Measurements from ENCODE around the gene CAPN5.

DNA sequence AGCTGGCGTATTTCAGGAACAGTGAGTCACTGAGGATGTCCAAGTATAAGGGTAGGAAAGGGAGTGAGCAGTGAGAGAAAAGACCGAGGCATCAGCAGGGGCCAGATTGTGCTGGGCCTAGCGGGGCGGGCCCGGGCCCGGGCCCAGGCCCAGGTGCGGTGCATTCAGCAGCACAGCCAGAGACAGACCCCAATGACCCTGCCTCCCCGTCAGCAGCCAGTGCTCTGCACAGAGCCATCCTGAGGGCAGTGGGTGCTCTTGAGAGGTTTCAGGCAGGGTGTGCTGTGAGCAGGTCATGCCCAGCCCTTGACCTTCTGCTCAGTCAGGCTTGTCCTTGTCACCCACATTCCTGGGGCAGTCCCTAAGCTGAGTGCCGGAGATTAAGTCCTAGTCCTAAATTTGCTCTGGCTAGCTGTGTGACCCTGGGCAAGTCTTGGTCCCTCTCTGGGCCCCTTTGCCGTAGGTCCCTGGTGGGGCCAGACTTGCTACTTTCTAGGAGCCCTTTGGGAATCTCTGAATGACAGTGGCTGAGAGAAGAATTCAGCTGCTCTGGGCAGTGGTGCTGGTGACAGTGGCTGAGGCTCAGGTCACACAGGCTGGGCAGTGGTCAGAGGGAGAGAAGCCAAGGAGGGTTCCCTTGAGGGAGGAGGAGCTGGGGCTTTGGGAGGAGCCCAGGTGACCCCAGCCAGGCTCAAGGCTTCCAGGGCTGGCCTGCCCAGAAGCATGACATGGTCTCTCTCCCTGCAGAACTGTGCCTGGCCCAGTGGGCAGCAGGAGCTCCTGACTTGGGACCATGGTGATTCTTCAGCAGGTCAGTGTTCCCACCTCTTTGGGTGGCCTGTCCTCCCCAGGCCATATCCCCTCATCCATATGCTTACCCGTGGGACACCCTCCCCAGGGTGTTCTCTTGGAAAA lies 63.3 kb downstream of the CAPN5 start:
- TF ChIP-seq CTCF (conservative IDR thresholded peaks at IDR 0.05) (no peak), ZFX (IDR thresholded peaks at IDR 0.05) (no peak)
